Measurements from ENCODE around the gene RABGAP1.
A peak's percentile ranks its signal among the peaks of the same experiment; 100 is the strongest.

Gene RABGAP1

DNA sequence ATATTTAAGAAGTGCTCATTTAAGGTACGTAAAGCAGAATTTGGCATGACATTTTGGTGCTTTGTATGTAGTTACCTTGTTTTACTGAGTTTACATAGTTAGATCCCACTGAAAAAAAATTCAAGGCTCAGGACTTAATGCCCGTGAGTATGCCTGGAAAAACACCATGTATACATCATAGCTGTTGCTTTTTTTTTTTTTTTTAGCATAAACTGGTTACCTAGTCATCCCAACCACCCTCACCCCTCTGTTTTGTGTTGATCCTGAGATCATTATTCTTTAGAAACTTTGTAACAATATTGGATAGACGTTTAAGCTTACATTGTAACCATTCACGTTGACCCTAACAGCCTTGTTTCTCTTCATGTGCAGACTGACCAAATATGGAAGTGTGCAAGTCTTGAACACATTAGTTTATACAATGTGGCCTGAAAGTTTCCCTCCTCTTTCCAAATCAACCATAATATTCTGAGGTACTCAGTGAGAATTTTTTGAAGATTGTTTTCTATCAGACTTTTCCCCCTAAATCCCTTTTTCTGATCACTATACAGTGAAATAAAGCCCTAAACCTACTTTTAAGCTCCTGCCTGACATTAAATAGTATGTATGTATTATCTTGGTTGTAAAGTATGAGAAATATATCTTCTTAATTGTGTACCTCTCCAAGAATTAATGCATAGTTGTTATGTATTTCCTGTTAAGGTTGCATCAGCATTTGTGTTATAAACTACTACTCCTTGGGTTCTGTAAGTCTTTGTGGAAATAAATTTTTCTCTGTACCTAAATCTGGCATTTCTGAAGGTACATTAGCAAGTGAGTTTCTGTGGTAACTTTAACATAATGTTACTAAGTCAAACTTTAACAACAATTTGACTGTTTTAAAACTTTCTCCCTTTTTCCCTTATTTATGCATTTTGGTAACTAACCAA, 4.4 kb downstream of the RABGAP1 start:
- no peak for DNase-seq (ENCODE audit: low spot score)

DNA sequence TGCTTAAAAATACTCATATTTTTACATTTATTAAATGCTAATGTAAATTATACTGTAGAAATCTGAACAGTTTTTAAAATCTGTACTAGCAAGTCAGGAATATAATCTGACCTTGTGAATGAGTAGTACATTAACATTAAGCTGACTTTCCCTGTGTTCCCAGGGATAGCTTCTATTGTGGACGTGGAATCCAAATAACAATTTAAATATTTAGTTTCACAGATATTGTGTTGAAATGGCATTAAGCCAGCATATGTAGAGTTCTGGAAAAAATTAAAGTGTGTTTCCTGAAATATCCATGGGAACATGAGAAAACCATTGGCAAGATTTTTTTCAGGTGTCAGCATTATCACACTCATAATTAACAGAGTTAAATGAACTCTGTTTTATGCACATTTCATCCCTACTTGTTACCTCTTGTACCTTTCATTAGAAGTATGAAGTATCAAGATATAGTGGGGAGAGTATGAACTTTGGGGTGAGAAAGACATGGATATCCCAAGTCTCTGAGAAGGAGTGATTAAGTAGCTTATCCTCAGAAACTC, 5.7 kb downstream of the RABGAP1 start:
- DNase-seq (ENCODE audit: low spot score): no peak

DNA sequence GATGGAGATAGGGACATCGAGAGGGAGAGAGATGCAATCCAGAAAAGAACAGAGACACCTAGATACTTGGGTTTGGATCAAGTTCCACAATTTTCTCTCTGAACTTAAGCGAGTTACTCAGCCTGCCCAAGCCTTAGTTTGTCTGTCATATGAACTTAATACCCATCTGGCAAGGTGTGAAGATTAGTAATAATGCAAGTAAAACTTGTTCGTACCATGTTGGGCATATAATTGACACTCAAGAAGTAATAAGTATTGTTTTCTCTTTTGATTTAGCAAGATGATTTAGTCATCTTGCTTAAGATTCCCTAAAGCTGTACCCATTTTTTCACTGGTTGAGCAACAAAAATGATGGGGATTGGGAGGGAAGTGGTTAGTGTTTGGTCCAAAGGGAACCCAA, 7.5 kb downstream of the RABGAP1 start:
- no peak for DNase-seq (ENCODE audit: low spot score)

DNA sequence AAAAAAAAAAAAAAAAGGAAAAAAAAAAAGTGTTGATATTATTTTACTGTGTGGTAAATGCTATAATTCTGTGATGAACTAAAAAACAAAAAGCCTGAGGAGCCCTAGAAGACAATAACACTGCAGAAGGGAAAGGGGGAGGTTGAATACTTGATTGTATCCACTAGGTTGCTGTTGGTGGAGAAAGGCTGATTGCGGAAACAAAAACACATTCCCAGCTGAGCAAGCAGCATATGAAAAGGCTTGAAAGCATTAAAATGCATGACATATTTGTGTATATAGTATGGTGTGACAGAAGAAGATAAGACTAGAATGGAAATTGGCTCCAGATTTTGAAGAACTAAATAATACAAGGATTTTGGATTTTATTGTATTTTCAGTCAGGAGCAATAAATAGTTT, 8.9 kb downstream of the RABGAP1 start:
- DNase-seq (ENCODE audit: low spot score): no peak

DNA sequence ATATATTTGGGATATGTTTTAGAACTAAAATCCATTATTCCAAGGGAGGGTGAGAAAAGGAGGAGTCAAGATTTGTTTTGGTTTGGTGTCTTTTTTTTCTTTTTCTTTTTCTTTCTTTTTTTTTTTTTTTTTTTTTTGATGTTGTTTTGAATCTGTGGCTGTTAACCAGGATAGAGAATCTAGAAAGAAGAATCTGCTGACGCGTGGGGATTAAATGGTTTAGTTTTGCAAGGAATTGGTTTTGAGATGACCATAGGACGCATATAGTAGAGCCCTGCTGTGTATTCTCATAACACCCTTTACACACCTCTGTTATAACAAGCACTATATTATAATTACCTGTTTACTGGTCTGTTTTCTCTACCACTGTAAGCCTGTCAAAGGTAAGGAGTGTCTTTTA, 9.4 kb downstream of the RABGAP1 start:
- DNase-seq (ENCODE audit: low spot score): no peak

DNA sequence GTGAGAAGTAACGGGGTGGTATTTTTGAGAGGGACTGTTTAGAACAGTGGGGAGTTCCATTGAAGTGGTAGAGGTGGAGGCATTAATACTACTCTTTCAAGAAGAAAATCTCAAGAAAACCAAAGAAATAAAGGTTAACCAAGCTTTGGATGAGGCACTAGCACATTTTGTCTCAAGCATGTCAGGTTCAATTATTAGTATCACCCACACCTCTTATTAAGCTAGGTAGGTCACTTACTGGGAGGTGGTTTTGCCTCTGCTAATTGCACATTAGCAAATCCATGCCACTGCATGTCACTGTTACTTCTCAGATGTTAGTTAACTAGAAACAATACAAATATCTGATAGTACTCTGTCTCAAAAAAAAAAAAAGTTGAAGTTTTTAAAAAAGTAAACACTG, 10.2 kb downstream of the RABGAP1 start:
- DNase-seq (ENCODE audit: low spot score): no peak

DNA sequence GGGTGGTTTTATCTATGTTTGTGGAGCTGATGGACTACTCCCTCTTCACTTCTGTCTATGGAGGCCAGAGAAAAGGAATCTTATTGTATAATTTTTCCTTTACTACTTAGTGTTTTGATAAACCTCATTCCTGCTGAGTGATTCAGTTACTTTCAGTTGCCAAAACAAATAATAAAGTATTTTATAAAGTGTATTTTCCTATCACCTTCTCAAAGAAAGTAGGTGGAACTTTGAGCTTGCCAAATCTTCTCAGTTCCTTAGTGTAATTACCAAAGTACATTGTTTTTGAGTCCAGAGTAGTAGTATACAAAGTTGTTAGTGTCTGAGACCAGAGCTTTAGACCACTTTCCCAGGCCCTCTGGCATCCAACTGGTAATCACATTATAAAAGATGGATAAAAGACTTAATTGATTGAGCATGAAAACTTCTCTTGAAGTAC, 13.5 kb downstream of the RABGAP1 start:
- DNase-seq (ENCODE audit: low spot score): no peak

DNA sequence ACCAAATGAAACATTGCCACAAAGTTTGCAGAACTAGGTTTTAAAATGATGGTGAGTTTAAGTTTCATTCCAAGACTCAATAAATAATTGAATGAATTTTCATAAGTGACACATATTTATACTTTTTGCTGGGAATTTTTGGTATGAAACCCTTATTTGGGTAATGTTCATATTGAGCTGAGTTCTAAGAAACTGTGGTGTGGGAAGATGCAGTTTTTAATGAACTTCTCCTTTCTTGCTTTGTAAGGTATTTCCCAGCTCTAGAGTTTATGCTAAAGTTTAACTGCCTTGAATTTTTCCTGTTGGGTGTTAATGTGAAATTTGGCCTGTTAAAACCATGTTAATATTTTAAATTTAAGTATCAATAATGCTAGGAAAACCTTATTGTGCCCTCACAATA, 15.1 kb downstream of the RABGAP1 start:
- no peak for DNase-seq (ENCODE audit: low spot score)

DNA sequence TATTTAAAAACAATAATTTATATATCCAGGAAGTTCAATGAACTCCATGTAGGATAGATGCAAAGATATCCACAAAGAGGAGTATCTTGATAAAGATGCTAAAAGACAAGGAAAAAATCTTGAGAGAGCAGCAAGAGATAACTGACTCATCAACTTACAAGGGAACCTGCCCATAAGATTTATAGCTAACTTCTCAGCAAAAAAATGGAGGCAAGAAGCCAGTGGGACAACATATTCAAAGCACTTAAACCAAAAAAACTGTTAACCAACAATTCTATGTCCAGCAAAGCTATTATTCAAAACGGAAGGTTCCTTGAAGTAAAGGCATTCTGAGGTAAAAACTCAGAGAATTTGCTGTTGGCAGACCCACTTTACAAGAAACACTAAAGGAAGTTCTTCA, 20.3 kb downstream of the RABGAP1 start:
- no peak for DNase-seq (ENCODE audit: low spot score)

DNA sequence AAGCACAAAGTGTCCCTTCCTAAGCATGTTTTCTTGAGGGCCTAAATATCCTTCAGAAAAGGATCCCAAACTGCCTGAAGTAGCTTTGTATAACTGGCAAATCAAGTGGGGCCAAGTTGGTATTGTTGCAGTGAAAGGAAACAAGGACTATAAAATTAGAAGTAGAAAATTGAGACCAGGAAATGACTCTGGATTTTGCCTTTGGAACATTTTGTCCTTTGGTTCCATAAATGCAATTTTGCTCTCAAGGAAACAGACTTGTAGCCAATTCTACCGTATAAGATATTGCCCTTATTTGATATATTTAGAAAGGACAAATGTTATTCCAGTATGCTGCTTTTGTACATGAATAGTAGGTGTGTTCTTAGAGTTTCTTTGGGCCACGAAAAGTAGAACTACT, 34.4 kb downstream of the RABGAP1 start:
- DNase-seq (ENCODE audit: low spot score): no peak

DNA sequence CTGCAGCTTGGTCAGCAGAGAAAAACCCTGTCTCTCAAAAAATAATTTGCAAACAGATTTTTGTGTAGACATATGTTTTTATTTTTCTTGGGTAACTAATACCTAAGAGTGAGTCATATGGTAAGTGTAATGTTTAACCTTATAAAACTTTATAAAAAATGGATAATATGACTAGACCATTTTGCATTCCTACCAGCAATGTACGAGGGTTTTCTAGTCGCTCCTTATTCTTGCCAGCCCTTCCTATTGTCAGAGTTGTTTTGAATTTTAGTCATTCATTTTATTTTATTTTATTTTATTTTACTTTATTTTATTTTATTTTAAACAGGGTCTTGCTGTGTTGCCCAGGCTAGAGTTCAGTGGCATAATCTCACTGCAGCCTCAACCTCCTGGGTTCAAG, 37.8 kb downstream of the RABGAP1 start:
- no peak for DNase-seq (ENCODE audit: low spot score)

DNA sequence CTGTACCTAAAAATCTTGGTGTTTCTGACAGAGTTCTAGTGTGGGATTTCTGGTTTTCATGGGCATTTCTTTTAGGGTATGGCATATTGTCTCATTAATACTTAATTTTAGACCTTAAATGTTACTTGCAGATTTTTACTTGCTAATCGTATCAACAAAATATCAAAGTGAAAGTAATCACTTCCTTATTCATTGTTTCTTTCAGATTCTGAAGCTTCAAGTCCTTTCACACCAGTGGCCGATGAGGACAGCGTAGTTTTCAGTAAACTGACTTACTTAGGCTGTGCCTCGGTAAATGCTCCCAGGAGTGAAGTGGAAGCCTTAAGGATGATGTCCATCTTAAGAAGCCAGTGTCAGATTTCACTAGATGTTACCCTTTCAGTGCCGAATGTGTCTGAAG, 45.2 kb downstream of the RABGAP1 start:
- no peak for DNase-seq (ENCODE audit: low spot score)

DNA sequence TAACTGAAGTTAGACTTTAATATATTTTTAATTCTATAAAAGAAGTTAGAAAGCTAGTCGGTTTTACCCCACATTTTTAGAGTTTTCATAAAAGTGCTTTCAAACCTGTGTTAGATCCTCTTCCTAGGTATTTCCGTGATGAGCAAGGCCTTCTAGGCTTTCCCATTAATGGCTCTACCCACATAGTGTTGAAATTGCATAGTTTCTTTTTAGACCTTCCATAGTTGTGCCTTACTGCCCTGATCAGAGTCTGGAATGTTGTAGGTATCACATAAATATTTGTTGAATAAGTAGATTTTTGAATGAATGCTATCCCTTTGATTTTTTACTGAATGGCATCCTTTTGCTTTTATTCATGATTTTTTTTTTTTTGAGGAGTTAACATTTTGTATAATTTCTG, 47.3 kb downstream of the RABGAP1 start:
- DNase-seq (ENCODE audit: low spot score): no peak

DNA sequence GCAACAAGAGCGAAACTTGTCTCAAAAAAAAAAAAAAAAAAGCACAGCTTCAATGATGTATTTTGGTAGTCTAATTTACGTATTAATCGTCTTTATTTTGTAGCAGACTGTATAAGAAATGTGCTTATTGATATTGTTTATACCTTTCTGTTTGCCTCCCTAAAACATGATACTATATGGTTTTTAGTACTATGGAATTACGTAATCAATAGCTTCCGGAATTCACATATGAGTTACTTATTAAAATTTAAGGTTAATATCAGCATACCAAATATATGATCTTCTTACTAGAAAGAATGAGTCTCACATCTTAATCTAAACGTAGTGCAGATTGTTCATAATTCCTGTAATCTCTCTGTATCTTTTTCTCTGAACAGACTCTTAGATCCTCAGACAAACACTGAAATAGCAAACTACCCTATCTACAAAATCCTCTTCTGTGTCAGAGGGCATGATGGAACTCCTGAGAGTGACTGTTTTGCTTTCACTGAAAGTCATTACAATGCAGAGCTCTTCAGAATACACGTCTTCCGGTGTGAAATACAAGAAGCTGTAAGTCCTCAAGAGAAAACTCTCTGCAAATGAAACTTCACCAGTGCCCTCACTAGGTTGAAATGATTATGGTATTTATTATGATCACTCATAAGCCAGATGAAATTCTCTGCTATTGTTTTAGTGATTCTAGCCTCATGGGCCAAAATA, 48.3 kb downstream of the RABGAP1 start:
- DNase-seq (ENCODE audit: low spot score): no peak

DNA sequence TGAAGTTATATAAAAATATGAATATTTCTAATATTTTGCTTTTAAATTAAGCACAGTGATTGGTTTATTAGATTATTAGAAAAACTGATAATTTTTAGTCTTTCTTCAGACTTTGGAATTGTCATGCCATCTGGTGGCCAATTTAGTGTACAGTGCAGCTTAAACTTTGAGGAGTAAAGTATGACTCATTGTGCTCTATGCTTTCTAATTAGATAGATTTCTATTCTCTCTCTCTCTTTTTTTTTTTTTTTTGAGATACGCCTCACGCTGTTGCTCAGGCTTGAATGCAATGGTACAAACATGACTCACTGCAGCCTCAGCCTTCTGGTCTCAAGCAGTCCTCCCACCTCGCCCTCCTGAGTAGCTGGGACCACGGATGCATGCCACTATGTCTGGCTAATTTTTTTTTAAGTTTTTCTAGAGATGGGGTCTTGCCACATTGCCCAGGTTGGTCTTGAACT, 50.6 kb downstream of the RABGAP1 start:
- peak; percentile 39 for DNase-seq (ENCODE audit: low spot score)

DNA sequence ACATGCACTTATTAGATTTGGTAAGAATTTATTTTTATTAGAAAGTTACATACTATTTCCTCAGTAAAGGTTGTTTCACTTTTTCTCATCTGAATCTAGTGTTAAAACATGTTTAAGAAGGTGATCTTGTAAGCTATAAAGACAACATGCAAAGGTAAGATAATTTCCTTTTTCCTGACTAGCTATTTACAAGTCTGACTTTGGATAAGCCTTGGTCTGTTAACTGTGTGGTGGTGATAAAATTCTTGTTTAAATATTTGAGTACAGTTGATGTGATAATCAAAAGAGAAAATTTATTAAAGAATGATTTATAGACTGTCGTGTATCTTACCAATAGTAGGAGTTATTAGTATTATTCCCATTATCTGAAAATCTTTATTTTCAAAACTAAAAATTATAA, 55.8 kb downstream of the RABGAP1 start:
- DNase-seq (ENCODE audit: low spot score): no peak

DNA sequence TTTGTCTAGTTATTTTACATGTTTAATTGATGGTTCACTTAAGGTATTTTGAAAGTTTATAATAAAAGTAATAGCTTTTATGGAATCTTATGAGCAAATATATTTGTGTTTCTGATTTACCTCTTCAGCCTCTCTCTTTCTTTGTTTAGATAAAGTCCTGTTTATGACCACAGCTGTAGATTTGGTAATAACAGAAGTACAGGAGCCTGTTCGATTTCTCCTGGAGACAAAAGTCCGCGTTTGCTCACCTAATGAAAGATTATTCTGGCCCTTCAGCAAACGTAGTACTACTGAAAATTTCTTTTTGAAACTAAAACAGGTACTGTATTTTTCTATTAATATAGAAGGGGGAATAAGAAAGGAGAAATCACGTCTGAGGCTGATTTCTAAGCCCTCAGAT, 57.6 kb downstream of the RABGAP1 start:
- DNase-seq (ENCODE audit: low spot score): no peak

DNA sequence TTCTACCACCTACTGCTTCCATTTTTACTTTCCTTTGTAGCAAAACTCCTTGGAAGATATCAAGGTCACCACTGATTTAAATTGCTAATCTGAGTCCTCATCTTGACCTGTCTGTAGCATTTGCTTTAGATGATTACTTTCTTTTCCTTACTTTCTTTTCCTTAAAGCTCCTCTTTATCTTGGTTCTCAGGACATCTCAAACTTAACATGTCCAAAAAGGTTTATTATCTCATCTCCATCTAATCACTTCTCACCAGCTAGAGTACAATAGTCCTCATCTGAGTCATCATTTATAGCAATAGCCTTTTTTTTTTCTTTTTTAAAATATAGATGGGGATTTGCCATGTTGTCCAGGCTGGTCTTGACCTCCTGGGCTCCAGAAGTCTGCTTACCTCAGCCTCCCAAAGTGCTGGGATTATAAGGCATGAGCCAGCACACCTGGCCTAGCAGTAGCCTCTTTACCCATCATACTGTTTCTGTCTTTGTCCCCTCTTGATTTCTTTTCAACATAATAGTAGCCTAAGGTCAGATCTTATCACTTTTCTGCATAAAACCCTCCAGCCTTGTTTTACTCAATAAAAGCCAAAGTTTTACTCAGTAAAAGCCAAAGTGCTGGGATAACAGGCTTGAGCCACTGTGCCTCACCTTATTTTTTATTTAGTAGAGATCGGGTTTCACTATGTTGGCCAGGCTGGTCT, 59.7 kb downstream of the RABGAP1 start:
- DNase-seq (ENCODE audit: low spot score): no peak

DNA sequence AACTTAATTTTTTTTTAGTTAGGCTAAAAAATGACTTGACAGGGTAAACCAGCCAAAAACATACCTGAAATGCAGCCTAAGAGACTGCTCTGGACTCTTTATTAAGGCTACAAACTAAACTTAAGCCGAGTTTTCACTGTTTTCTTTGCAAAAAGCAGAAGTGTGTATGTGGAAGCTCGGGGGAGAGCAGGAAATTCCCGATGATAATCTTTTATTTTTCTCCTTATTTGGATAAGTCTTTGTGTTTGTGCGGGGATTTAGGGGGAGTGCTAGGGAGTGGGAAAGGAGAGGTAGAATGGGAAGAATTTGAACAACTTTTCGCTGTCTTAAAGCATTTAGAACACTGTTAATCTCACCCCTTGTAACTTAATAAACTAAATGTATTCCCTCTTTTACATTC, 61.9 kb downstream of the RABGAP1 start:
- no peak for DNase-seq (ENCODE audit: low spot score)

DNA sequence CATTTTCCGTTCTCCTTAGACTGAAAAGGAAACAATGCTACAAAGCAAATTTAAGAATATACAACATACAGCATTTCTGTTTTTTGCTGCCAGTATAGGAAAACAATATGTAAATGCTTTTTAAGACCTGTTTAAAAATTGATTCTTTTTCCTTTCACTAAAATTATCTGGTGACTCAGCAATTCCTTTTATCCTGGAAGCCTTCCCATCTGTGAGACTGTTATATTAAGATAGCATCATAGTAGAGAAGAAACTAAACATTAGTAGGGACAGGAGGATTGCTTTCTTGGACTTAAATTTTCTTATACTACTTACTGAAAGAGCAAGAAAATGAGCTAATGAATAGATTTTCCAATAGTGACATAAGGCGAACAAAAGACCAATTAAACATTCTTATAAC, 62.6 kb downstream of the RABGAP1 start:
- no peak for DNase-seq (ENCODE audit: low spot score)

DNA sequence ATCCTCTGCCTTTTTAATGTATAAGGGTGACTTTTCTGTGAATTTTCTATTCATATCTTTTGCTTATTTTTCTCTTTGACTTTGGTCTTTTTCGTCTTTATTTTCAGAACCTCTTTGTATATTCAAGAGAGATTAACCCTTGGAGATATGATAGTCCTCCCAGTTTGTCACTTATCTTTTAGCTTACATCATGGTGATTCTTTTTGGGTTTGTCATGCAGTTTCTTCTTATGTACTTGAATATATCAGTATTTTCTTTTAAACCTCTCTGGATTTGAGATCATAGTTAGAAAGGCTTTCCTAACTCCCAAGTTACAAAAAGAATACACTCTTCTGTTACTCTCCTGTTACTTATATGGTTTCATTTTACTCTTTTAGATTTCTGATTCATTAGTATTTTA, 65.1 kb downstream of the RABGAP1 start:
- DNase-seq (ENCODE audit: low spot score): no peak

DNA sequence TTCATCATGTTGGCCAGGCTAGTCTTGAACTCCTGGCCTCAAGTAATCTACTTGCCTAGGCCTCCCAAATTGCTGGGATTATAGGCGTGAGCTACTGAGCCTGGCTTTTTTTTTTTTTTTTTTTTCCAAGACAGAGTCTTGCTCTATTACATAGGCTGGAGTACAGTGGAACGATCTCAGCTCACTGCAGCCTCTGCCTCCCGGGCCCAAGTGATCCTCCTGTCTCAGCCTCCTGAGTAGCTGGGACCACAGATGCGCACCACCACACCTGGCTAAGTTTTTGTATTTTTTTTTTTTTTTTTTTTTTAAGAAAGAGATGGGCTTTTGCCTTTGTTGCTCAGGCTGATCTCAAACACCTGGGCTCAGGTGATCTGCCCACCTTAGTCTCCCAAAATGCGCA, 66.4 kb downstream of the RABGAP1 start:
- DNase-seq (ENCODE audit: low spot score): no peak

DNA sequence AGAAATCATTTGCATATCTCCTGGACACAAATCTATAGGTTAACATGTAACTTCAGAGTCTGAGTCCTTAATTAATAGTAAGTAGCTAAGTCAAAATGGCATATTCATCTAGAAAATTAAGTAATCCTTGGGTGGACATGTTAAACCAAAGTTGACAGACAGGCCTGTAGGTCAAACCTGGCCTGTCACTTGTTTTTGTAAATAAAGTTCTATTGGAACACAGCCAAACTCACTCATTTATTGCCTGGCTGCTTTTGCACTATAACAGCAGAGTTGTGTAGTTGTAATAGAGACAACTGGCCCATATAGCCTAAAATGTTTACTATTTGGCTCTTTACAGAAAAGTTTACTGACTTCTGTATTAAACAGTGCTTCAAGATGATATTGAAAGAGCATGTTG, 68.1 kb downstream of the RABGAP1 start:
- no peak for DNase-seq (ENCODE audit: low spot score)
